ENCODE measurements around the gene CEP55.

CEP55 gene

DNA sequence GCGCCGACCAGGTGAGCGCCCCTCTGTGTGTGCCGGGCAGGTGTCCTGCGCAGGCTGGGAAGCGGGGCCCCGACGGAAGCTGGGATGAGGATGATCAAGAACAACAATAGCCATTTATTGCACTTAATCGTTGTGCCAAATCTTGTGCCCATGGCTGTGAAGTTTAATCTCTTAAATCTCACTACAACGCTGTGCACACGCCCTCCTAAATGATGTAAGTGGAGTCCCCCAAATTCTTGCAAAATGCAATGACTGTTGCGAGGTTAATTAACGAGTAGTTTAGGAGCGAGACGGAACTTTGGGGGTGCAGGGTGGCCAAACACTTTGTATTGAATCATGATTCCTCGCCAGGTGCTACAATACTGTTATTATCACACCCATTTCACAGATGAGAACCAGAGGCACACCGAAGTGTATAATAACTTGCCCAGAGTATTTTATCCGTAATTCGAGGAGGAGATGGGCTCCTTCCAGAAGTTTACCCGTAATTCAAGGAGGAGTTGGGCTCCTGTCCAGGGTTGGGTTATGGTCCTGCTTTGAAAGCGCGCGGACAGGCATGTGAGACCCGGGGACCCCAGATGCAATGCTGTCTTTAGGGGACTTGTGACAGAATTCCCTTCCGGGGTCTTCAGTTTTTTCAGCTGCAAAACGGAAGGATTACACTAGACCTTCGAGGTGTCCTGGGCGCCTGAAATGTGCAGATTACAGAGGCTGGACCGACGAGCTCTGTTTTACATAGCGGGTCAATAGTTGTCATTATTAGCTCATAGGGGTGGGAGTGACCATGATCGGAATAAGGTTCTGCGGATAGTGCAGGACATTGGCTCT, 71.1 kb downstream of the CEP55 start:
- DNase-seq, result no peak

DNA sequence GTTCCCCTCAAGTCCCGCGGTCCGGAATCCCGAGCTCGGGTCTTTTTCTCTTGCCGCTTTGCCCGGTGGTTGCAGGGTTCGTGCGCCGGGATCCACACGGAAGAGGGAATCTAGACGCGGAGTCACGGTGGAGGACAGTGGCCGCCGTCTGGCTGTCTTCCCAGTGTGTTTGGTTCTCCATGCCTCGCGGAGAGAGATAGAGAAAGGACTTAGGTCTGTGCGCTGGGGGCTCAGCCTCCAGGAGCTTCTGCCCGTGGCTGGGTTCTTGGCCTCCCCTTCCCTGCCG, 71.6 kb downstream of the CEP55 start:
- DNase-seq, result no peak

DNA sequence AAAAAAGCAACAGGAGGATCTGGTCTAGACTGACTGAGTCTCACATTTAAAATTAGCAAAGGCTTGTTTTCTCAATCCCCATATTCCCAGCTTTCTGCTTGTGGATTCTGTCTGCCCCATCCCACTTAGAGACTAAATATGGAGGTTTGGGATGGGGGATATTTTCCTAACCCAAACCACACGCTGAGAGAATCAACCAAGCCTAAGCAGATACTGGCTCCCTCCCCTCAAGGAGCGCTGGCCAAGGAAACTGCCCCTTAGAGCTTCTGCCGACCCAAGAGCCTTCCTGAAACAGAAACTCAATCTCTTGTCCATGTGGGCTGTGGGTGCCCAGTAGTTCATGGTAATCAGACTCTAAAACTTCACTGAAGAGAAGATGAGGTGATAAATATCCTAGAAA, 74.0 kb downstream of the CEP55 start:
- no peak for DNase-seq

GRCh38 chr10:93572606-93573005, 76.2 kb downstream of the CEP55 start:
- no peak for DNase-seq

GRCh38 chr10:93573051-93573909, 76.9 kb downstream of the CEP55 start:
- no peak for DNase-seq

DNA sequence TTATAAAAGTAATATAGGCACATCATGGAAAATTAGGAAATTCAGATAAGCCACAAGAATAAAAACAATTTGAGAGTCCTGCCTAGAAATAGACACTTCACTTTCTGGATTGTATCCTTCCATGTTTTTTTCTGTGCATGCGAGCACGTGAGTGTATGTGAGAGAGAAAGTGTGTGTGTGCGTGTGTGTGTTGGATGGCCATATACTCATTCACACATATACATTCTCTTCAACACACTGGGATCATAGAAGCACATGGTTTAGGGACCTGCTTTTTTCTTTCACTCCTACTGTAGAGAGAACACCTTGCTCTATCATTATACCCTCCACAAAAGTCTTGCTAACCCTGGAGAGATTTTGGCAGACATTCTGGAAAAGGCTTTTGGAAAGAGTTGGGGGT, 77.5 kb downstream of the CEP55 start:
- no peak for DNase-seq

DNA sequence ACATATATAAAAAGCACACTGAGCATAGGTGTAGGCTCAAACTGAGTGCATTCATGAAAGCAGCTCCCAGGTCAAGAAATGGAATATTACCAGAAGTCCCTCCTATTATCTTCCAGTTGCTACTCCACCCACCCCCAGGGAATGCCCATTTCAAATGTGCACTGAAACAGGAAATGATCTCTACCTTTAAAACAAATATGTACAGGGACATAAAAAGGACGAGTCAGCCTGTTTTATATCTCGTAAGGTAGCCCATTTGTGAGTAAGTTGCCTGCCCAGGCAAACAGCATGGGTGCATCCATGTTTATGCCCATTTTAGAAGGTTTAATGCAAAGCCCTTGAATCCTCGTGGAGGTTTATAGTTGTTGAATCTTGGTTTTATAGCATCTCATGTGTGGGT, 80.5 kb downstream of the CEP55 start:
- DNase-seq, result no peak

DNA sequence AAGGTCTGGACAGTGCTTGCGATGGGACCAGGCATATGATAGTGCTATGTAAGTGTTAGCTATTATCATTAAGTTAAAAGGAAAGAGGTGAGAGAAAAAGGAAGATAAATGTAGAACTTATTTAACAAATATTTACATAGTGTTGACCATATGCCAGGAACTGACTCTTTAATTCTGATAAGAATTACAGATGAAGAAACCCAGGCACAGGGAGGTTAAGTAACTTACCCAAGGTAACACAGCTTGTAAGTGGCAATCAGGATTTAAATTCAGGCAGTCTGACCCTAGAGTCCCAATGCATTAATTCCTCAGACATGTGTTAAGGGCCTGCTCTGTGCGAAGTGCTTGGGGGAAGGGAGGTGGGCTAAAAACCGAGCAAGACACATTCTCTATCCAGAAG, 81.2 kb downstream of the CEP55 start:
- DNase-seq, result no peak

Measured in CD4-positive, alpha-beta T cell treated with Interleukin-1 beta for 1 hour (primary cell).